K562 (cell line): ENCODE data around the gene TNFRSF6B. TPM values are rescaled to one million over a fixed set of nuclear protein-coding genes. Genes with fewer than 3 reads are reported as not detected.
A peak's percentile ranks its signal among the peaks of the same experiment; 100 is the strongest.

Experiments used
- CREB1 ChIP-seq, 2 experiments: sonication (generic) in 1 of 2; formaldehyde crosslinking in 1 of 2; IDR thresholded peaks; 2 replicates each; pipeline versions ENCODE4 v1.6.1 to v1.8.0; 2012 to 2022; ENCODE audit warnings: inconsistent platforms in 1 of 2, mild to moderate bottlenecking in 1 of 2, missing genetic modification reagents in 1 of 2, moderate library complexity in 1 of 2
- NFRKB ChIP-seq: fragments of 450-650 bp; IDR thresholded peaks from 2 replicates; pipeline ENCODE4 v1.6.1; 2016; ENCODE audit warnings: low read depth
- POU5F1 ChIP-seq: fragments of 150-350 bp; IDR thresholded peaks from 2 replicates; pipeline ENCODE4 v1.6.1; 2014; ENCODE audit warnings: borderline replicate concordance, low read length, low read depth, mild to moderate bottlenecking; ENCODE audit not compliant: partially characterized antibody
- REST ChIP-seq, 2 experiments: fragments of 450-650 bp; formaldehyde crosslinking in 1 of 2; IDR thresholded peaks; 2 replicates each; pipeline versions ENCODE4 v1.4.0 to v1.6.1; 2014 to 2020; ENCODE audit warnings: mild to moderate bottlenecking in 2 of 2, borderline replicate concordance in 1 of 2, low read depth in 1 of 2
- TFE3 ChIP-seq: fragments of 450-650 bp; formaldehyde crosslinking; IDR thresholded peaks from 2 replicates; pipeline ENCODE4 v1.4.0; 2020; ENCODE audit warnings: mild to moderate bottlenecking, mixed read lengths
- USF2 ChIP-seq: sonication (generic); formaldehyde crosslinking; IDR thresholded peaks from 2 replicates; pipeline ENCODE4 v1.5.0; 2020; ENCODE audit warnings: missing genetic modification reagents
- ZNF740 ChIP-seq, 3 experiments: fragments of 200-800 bp in 1 of 3; sonication (Bioruptor generic) in 1 of 3; sonication (generic) in 1 of 3; formaldehyde crosslinking in 1 of 3; IDR thresholded peaks; 2 replicates each; pipeline versions ENCODE4 v1.6.1 to v1.8.0; 2016 to 2022; ENCODE audit warnings: mild to moderate bottlenecking in 2 of 3, missing compliant biosample characterization in 2 of 3, missing genetic modification characterization in 2 of 3, missing genetic modification reagents in 1 of 3
- polyA plus RNA-seq, 8 experiments: library from polyadenylated mRNA; depleted of rRNA in 4 of 8; stranded (reverse) in 5 of 8; unstranded in 3 of 8; fragments of >200 nt; fragmentation: Nextera tagmentation in 2 of 8; fragmentation: Illumina TruSeq in 1 of 8; extraction: Ambion mirVana in 2 of 8; extraction: Trizol in 1 of 8; gene quantifications; 2 replicates each; pipeline versions ENCODE4 v1.2.1 to v1.2.3, GENCODE V29; 2011 to 2014; ENCODE audit warnings: inconsistent platforms in 1 of 8, missing spikeins in 1 of 8
- total RNA-seq, 7 experiments: library from RNA; depleted of rRNA in 6 of 7; stranded (reverse); fragments of >200 nt in 6 of 7; fragmentation: Illumina TruSeq in 2 of 7; extraction: Trizol in 2 of 7; gene quantifications; 2 replicates each; pipeline versions ENCODE4 v1.2.1 to v1.2.3, GENCODE V29; 2011 to 2021; ENCODE audit warnings: low replicate concordance in 1 of 7

TNFRSF6B gene
- total and polyA plus RNA-seq, 9 of the 15 experiments (the other 6 are each of a cell fraction or from before 2014, with no cell fraction given): 0.10 to 3.5 (median 0.32) TPM; not detected in 6

GRCh38 chr20:63653041-63653973 is 43.1 kb upstream of the TNFRSF6B start, which contains the start of gene STMN3 (continued):
- TF ChIP-seq REST (IDR thresholded peaks at IDR 0.05; ENCODE audit: borderline replicate concordance) (peak; percentile 100), REST (CRISPR knock-in tag; IDR thresholded peaks at IDR 0.05; ENCODE audit: low read depth) (peak; percentile 99), NFRKB (no peak), ZNF740 (CRISPR knock-in tag; IDR thresholded peaks at IDR 0.05) (no peak), ZNF740 (tag; IDR thresholded peaks at IDR 0.05) (no peak), USF2 (peak; percentile 37; the same call in 1 of the 2 replicates), CREB1 (IDR thresholded peaks at IDR 0.05) (no peak), CREB1 (CRISPR knock-in tag; IDR thresholded peaks at IDR 0.05) (peak; percentile 78), TFE3 (CRISPR knock-in tag) (no peak), POU5F1 (no peak)
